GM19023 (cell line): ENCODE measurements around the gene MAP2K4.
A peak's percentile ranks its signal among the peaks of the same experiment; 100 is the strongest.
"Not testable (repeated sequence)": the region's sequence is repeated elsewhere in the genome, so short reads cannot be mapped to it uniquely, and the experiment has no call there.

Experiments used
- ATAC-seq: cut with Tn5 transposase; IDR thresholded peaks from one replicate; pipeline ENCODE4 v1.9.1; 2021; ENCODE audit warnings: mild to moderate bottlenecking, moderate library complexity; ENCODE audit not compliant: unreplicated experiment

Gene MAP2K4

DNA sequence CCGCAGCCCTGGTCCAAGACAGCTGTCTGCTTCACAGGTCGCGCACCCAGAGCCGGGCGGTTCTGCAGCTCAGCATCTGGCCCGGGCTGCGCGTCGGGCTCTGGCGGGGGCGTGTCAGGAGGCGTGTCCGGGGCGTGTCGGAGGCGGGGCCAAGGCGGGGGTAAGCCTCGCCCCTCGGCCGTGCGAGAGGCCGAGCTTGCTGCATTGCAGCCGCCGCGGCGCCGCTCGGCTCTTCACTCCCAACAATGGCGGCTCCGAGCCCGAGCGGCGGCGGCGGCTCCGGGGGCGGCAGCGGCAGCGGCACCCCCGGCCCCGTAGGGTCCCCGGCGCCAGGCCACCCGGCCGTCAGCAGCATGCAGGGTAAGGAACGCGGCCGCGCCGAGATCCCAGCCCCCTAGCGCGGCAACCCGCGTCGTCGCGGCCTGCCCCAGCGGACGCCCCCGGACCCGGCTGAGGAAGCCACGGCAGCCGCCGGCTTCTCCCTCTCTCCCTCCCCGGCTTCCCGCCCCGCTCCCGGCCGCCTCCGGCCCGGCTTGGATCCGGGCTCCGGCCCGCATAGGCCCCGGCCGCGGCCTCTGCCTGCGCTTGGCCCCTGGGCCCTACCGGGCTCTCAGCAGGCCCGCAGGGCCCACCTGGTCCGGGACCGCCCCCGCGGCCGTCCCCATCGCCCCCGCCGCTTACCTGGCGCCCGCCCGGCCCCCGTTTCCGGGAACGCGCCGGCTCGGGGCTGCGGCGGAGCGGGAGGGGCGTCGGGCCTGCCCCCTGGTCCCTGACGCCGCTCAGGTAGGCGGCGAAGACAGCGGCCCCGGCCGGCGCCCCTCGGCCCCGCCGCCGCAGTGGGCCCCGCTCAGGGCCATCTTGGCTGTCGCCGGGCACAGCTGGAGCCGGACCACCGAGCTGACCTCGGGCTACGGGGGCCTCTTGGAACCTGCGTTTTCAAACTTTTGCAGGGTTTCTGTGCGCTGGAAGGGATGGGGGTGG is at the start of gene MAP2K4:
TSS of gene MAP2K4 (plus strand) at position 236 of the 981 bp plus-strand sequence. CDS start at position 246, 10 bp downstream.
- peak; percentile 94 for ATAC-seq

DNA sequence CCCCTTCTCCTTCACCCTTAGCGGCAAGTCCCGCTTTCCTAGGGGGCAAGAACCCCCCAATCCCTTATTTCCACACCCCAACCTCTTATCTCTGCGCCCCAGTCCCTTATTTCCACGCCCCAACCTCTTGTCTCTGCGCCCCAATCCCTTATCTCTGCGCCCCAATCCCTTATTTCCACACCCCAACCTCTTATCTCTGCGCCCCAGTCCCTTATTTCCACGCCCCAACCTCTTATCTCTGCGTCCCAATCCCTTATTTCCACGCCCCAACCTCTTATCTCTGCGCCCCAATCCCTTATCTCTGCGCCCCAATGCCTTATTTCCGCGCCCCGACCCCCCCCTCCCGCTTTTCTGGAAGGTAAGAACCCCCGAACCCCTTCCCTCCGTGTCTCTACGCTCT is 47.9 kb upstream of the MAP2K4 start:
- not testable (repeated sequence) for ATAC-seq

DNA sequence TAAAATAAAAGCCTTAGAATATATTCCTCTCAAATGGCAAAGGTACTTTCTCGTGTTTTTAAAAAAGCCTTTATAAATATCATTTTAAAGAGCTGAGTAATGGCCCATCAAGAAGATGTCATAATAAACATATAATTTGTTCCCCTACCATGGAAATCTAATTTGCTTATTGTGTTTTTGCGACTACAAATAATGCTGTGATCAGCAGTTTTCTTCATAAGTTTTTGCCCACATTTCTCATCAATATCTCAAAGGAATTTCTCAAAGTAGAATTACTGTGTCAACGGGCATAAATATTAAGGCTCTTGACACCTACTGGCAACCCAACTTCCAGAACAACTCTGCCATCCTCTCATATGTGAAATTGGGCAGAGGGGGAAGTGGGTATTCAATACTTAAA is 40.9 kb upstream of the MAP2K4 start:
- ATAC-seq = no peak

DNA sequence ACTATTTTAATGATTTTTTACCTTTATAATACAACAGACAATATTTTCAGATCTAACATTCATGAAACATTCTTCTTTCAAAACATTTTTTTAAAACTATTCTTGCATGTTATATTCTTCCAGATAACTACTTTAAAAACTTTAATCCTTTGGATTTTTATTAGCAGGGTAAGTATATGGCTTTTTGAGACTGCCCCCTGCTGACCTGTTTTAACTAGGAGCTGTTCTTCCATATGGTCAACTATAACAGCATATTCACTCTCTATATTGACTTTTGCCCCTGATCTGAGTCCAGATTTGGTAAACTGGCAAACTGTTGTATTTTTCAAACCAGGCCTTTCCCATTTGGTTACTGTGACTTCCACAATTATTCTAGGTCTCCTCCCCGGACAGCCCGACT is 39.9 kb upstream of the MAP2K4 start:
- ATAC-seq = no peak

DNA sequence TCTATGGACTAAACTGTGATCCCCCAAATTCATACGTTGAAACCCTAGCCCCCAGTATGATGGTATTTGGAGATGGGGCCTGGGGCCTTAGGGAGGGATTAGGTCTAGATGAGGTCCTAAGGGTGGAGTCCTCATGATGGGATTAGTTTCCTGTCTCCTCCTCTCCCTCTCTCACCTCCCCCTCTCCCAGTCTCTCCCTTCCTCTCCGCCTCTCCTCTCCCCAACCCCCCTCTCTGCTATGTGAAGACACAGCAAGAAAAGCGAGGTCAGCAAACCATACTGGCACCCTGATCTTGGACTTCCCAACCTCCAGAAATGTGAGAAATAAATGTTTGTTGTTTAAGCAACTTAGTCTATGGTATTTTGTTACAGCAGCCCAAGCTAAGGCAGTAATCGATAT is 38.8 kb upstream of the MAP2K4 start:
- ATAC-seq = no peak

DNA sequence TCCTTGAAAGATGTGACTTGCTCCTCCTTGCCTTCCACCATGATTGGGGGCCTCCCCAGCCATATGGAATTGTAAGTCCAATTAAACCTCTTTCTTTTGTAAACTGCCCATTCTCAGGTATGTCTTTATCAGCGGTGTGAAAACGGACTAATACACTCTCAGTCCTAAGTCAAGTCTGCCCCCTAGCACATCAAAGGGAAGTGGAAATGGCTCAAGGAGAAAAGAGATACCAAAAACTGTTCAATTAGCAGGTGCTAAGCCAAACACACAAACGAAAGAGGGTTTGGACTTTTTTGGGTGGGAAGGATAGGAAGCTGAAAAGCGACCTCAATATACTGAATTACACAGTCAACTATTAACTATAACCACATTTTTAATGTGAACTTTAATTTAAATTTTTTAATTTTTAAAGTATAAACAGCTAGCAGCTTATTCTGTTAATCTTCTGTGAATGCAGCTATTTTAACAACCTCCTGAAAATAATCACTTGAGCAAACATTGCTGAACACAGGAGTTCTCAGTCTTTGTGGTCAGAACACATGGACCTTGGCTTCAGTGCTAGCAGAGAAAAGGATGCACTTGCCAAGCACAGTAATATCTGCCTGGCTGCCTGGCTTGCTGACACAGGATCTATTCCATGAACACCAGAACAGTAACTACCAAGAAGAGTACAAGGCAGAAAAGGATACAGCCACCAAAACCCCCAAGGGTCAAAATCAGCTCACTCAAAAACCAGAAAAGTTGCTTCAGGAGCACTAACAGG is 34.3 kb upstream of the MAP2K4 start:
- no peak for ATAC-seq

DNA sequence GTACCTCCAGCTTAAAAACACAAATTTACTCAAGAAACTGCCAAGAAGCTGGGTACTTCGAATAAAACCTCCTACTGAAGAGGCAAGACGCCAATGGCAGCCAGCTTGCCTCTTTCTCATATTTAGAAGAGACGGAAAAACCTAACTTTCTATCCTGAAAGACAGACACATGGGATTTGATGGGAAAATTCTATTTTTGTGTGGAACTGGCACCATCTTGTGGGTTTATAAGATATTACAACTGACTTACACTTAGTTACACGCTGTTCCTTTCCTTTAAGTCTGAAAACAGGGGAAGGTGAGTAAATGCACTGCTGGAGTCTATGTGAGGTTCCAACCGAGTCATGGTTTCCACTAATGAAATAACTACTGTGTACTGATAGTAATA is 33.7 kb upstream of the MAP2K4 start:
- ATAC-seq = no peak

DNA sequence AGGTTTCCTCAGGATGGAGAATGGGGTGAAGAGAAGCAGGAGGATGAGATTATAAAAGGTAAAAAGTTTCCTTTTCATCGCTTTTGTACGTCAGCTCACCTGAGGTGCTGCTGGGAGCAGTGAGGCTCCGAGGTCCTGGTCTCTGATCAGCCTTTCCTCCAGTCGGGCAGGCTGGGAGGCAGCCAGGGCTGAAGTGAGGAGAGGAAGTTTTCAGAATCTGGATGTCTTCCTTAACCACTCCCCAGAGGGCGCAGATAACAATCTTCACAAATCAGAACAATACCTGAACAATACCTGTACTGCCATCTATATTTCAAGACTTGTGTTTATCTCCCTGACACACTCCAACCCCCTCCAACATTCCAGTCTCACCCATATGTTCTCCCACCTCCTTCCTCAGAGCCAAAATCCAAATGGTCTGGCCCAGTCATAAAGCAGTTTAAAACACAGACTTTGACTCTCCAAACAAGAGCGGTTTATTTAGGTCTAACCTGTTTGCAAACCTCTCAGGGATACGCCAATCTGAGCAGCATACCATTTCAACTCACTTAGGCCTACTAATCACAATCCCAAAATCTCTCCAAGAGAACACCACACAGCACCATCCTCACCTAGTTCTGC is 30.2 kb upstream of the MAP2K4 start:
- ATAC-seq = no peak

DNA sequence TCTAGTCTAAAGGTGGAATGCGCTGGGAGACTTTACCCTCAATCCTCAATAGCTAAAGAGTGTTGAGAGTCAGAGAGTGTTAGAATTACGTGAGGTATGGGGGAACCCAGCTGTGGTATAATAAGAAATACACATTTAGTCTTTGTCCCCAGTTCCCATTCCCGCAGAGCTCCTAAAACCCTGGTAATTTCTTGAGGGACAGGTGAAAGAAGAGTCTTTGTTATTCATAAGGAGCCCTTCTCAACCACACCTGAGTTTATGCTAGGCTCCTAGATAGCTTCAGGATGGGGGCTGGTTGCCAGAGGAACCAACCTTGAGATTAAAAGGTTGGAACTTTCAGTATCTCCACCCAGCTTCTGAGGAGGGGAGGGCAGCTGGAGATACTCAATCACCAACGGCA is 29.2 kb upstream of the MAP2K4 start:
- ATAC-seq = no peak

DNA sequence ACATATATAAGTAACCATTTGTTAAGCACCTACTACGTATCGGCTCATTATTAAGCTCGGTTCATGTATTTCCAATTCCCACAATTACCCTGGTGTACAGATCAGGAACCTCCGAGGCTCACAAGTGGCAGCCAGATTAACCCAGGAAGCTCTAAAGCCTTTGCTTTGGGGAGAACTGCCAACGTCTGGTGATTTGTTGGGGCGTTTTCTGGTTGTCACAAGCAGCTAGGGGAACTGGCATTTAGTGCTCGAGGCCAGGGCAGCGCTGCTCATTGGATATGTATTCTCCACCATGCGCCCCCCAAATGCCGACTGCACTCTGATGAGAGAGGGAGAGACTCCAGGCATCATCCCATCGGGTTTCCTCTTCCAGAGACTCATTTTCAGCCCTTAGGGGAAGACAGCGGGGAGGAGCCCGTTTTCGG is 23.9 kb upstream of the MAP2K4 start:
- peak; percentile 32 for ATAC-seq

DNA sequence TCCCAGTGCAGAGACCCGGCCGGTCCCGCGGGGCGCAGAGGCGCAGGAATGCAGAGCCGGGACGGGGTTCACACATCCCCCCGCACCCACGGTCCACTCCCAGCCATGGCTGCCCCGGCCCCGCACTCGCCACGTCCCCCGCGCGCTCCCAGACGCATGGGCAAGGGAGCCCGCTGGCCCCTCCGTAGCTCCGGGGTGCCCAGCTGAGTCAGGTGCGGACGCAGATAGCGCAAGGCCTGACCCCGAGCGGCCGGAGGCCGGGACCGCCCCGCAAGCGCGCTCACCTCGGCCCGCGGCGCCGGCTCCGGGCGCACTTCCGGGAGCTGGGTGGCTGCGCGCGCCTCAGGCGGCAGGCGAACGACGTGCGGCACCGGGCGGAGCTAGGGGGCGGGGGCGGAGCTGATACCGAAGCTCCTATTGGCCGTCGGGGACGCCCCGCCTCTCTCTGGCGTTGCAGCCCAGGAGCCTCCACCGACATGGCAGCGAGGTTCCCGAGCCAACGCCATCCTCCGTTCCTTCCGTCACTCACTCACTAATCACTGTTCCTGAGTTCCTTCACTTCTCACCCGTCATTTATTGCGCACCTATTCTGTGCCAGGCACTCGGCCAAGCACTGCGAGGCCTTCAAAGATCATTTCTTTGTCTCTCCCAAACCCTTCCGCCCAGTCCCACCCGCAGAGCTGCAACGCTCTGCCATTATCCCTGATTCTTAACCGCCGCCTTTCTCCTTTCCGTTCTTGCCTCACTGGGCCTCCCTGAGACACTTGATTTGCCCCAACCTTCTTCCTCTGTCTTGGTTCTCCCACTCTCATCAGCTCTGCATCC is 23.3 kb upstream of the MAP2K4 start, which contains the start of gene ZNF18:
TSS of gene ZNF18 (minus strand) at position 329 of the 825 bp plus-strand sequence. CDS start 4,646 bp downstream, outside the sequence.
- peak; percentile 95 for ATAC-seq

DNA sequence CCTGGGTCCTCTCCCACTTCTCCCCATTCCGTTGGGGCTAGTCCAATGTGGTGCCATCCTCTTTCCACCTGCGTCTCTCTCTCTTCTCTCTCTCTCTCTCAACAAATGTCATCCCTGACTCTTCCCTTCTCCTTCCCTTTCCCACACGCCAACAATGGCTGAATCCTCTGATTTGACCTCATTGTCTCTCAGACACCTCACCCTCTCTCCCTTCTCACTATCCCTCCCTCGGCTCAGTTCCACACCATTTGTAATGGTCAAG is 22.8 kb upstream of the MAP2K4 start:
- ATAC-seq = no peak

DNA sequence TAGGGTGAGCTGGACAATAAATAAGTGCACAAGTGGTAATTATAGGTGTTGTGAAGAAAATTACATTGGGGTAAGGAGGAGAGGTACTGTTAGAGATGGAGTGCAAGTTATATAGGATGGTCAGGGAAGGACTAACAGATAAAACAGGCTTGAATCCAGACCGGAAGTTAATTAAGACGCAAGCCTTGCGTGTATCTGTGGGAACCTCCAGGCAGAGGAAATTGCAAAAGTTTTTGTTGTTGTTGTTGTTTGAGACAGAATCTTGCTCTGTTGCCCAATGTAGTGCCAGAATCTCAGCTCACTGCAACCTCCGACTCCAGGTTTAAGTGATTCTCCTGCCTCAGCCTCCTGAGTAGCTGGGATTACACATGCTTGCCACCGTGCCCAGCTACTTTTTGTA is 21.0 kb upstream of the MAP2K4 start:
- ATAC-seq = no peak

DNA sequence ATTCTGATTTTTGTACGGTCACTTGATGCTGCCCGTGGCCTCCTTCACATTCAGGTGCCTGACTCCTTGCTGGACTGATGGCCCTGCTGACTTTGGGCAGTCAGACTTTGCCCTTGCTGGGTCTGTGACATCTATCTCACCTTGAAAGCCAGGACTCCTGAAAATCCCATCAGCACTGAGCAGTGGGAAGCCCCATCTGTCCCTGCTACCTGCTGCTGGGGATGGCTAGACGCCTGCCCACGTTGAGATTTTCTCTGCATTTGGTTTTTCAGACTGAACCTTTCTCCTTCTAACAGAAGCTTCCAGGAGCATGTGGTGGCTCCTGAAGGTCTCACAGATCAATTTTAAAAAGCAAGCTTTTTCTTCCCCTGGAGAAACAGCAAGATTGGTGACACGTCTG is 13.2 kb upstream of the MAP2K4 start:
- no peak for ATAC-seq

DNA sequence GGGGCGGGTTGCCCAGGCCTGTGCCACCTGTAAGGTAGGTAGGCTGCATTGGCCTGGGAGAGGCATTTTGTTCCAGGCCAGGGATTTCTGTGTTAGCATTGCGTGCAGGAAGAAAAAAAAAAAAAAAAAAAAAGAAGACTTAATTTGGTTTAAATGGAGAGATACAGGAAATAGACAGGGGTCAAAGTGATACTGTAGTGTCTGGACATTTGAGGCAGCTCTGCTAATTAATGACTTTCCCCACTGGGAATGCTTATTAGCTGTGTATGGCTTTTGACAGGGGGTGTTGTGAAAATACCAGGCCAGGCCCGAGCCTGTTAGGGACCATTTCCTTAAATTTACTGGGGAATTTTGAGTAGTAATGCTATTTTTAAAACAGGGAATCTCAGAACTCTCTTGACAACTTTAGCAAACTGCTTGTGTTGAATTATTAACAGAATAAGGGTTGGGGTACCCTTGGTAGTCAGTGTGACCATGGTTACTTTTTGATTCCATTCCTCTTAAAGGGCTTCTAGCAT is 1.0 kb downstream of the MAP2K4 start:
- no peak for ATAC-seq

DNA sequence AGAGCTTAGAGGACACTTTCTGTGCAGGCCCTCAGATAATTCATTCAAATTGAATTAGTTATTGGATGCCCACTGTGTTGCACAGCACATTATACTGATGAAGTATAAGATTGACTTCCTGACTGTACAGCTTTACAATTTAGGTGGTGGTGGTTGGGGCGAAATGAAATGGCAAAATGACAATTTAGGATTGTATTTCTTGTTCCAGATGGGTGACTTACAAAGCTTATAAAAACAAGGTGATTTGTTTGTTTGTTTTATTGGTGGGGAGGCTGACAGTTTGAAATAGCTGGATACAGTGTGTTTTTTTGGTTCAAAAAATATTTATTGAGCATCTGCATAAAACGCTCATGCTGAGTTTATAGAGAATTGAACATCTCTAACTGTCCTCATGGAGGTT is 1.6 kb downstream of the MAP2K4 start:
- ATAC-seq = no peak

DNA sequence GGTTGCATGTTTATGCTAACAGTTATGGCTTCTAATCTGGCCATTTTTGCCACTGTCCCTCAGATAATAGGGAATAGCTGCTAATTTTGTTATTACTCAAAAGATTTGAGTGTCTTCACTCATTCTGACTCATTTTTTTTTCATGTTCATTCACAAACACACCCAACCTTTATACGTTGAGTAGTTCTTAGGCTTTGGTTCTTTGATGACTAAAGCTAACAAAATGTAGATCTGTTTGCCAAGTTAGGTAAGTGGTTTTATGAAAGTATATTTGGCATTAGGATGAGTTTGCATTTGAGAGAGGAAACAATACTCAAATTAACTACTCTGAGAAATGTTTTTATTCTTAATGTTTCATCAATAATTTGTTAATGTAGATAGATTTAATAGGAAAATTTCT is 3.6 kb downstream of the MAP2K4 start:
- ATAC-seq = no peak

DNA sequence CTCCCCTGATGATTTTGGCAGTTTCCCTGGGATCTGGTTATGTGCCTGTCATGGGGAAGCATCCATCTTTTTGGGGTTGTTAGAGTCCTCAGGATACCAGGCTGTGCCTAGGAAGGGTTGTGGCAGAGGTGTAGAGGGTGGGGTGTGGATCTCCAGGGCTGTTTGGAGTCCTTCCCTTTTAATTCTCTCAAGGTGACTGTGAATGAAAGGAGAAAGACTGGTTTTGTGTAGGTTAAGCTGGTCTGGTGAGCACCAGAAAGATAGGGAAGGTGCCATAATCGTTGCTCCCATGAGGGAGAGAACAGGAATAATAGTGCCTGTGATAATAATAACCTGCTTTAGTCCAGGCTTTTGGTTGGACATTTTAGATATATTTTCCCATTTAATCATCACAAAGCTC is 7.0 kb downstream of the MAP2K4 start:
- no peak for ATAC-seq

DNA sequence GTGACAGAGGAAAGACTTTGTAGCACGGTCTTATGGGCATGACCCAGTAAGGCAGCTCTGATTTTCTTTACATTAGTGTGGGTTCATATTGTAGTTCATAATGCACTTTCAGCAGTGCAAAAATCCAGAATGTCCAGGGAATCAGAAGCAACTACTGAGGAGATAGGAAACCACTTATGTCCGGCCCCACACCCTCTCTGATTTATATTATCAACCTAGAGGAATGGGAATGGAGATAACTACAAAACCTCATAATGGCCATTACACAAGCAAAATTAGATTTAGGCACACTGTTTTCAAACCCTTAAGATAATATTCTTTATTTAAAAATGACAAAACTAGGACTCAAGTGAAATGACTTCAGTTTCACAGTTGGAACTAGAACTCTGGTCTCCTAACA is 7.9 kb downstream of the MAP2K4 start:
- ATAC-seq = no peak

DNA sequence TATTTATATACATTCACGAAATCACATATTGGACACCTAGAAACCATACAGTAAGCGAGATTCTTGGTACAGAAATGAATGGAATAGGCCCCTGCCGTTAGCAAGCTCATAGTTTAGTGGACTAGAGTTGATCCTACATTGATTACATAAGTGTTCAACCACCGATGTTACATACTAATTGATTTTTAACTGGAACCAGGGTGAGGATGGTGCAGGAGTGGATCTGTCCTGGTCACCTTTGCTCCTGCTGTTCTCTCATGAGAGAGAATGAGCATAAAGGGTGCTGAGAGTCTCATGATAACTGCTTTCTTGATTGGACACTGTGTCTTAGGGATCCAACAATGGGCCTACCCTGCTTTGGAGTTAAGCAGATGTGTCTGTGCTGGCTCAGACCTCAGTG is 13.9 kb downstream of the MAP2K4 start:
- ATAC-seq = no peak

DNA sequence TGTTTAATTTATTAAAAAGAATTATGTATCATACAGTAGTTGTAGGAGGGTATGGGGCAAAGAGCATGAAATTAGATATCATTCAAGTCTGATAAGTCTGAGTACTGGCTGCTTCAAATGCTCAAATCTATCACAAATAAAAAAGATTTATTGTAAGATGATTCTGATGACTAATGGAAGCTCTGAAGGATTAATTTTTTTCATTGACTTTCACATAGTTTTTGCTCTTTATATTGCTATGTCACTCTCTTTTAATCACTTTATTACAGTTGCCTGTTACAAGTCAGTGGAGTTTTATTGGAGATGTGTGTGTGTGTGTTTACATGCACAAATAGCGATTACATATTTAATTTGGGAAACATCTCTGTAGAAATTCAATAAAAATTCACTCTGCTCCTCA is 15.0 kb downstream of the MAP2K4 start:
- ATAC-seq = no peak
